DMS153 treated with DMSO at 0.1 percent for 48 hours (cell line): Measurements from ENCODE around the gene C16orf87.
"Not testable (repeated sequence)": the region's sequence is repeated elsewhere in the genome, so short reads cannot be mapped to it uniquely, and the experiment has no call there.

ENCODE experiments used
- DNase-seq: peaks from one replicate; lab custom pipeline; 2025; ENCODE audit not compliant: unreplicated experiment; lab: John Stamatoyannopoulos, UW

The C16orf87 gene

GRCh38 chr16:46800494-46800893, 30.5 kb downstream of the C16orf87 start:
- DNase-seq: no peak

- DNase-seq: no peak
Measured at GRCh38 chr16:46797501-46797900, 33.5 kb downstream of the C16orf87 start.

- no peak for DNase-seq
Measured at GRCh38 chr16:46796764-46797269, 34.2 kb downstream of the C16orf87 start.

GRCh38 chr16:46793841-46794240, 37.1 kb downstream of the C16orf87 start:
- DNase-seq: no peak

- DNase-seq: no peak
Measured at GRCh38 chr16:46790599-46791270, 40.2 kb downstream of the C16orf87 start.

GRCh38 chr16:46789499-46790414, 41.2 kb downstream of the C16orf87 start:
- no peak for DNase-seq

- no peak for DNase-seq
Measured at GRCh38 chr16:46788891-46789474, 42.0 kb downstream of the C16orf87 start.

GRCh38 chr16:46787909-46788308, 43.1 kb downstream of the C16orf87 start:
- DNase-seq: no peak

- DNase-seq: no peak
Measured at GRCh38 chr16:46785076-46785845, 45.7 kb downstream of the C16orf87 start.

- DNase-seq: not testable (repeated sequence)
Measured at GRCh38 chr16:46784569-46784968, 46.4 kb downstream of the C16orf87 start.

GRCh38 chr16:46783800-46784199, 47.2 kb downstream of the C16orf87 start:
- DNase-seq: no peak

GRCh38 chr16:46782320-46782719, 48.7 kb downstream of the C16orf87 start:
- DNase-seq: no peak

- no peak for DNase-seq
Measured at GRCh38 chr16:46777804-46778203, 53.2 kb downstream of the C16orf87 start.

GRCh38 chr16:46775214-46775613, 55.8 kb downstream of the C16orf87 start:
- no peak for DNase-seq

GRCh38 chr16:46774743-46775177, 56.2 kb downstream of the C16orf87 start:
- DNase-seq: no peak

GRCh38 chr16:46772463-46772862, 58.5 kb downstream of the C16orf87 start:
- no peak for DNase-seq

GRCh38 chr16:46768809-46769208, 62.2 kb downstream of the C16orf87 start:
- DNase-seq: no peak

- DNase-seq: no peak
Measured at GRCh38 chr16:46765050-46765449, 65.9 kb downstream of the C16orf87 start.

GRCh38 chr16:46763147-46763546, 67.8 kb downstream of the C16orf87 start:
- no peak for DNase-seq

- no peak for DNase-seq
Measured at GRCh38 chr16:46762583-46762982, 68.4 kb downstream of the C16orf87 start.

GRCh38 chr16:46759309-46759708, 71.7 kb downstream of the C16orf87 start:
- no peak for DNase-seq
